Trophoblast cell (in vitro differentiated cells and primary cell): ENCODE results near the gene SENP3.

ENCODE experiments used
- DNase-seq, 2 donors: peaks; one replicate each; pipeline ENCODE4 v3.0.0-alpha.2; 2016
- H2AFZ ChIP-seq: 2 replicates; pipeline ENCODE4 v1.6.1; 2013; ENCODE audit warnings: low read length, moderate library complexity, mild to moderate bottlenecking; ENCODE audit not compliant: insufficient read depth, poor library complexity
- H2AK5ac ChIP-seq: 2 replicates; pipeline ENCODE4 v1.6.1; 2013; ENCODE audit warnings: mild to moderate bottlenecking, low read length
- H2BK120ac ChIP-seq: 2 replicates; pipeline ENCODE4 v1.6.1; 2013; ENCODE audit warnings: low read length, mild to moderate bottlenecking, moderate library complexity; ENCODE audit not compliant: insufficient read depth, poor library complexity
- H2BK12ac ChIP-seq: 2 replicates; pipeline ENCODE4 v1.6.1; 2013; ENCODE audit warnings: mild to moderate bottlenecking, low read length, moderate library complexity
- H2BK5ac ChIP-seq: 2 replicates; pipeline ENCODE4 v1.6.1; 2013; ENCODE audit warnings: low read length, low read depth, moderate library complexity, mild to moderate bottlenecking; ENCODE audit not compliant: poor library complexity
- H3K14ac ChIP-seq: 2 replicates; pipeline ENCODE4 v1.6.1; 2013; ENCODE audit warnings: mild to moderate bottlenecking, low read length
- H3K18ac ChIP-seq: 2 replicates; pipeline ENCODE4 v1.6.1; 2013; ENCODE audit warnings: mild to moderate bottlenecking, low read length
- H3K23ac ChIP-seq: 2 replicates; pipeline ENCODE4 v1.6.1; 2013; ENCODE audit warnings: low read length
- H3K27ac ChIP-seq: 2 replicates; pipeline ENCODE4 v1.5.1; 2013; ENCODE audit warnings: low read depth, mild to moderate bottlenecking, inconsistent platforms, low read length, moderate library complexity
- H3K27me3 ChIP-seq: 2 replicates; pipeline ENCODE4 v1.6.1; 2013; ENCODE audit warnings: inconsistent platforms, mild to moderate bottlenecking, low read length, moderate library complexity; ENCODE audit not compliant: insufficient read depth
- H3K36me3 ChIP-seq, 2 experiments: 1 replicate in 1 of 2; 2 replicates in 1 of 2; pipeline ENCODE4 v1.6.1; 2013; ENCODE audit warnings: low read length in 2 of 2, mild to moderate bottlenecking in 2 of 2, moderate library complexity in 1 of 2; ENCODE audit not compliant: insufficient read depth in 2 of 2, control insufficient read depth in 1 of 2
- H3K4ac ChIP-seq: 2 replicates; pipeline ENCODE4 v1.6.1; 2013; ENCODE audit warnings: low read depth, mild to moderate bottlenecking, low read length, moderate library complexity
- H3K4me1 ChIP-seq, 2 experiments: 1 replicate in 1 of 2; 2 replicates in 1 of 2; pipeline ENCODE4 v1.6.1; 2013; ENCODE audit warnings: low read length in 2 of 2, mild to moderate bottlenecking in 2 of 2, moderate library complexity in 1 of 2; ENCODE audit not compliant: insufficient read depth in 2 of 2, control insufficient read depth in 1 of 2
- H3K4me2 ChIP-seq: 2 replicates; pipeline ENCODE4 v1.6.1; 2013; ENCODE audit warnings: inconsistent platforms, mild to moderate bottlenecking, low read length, moderate library complexity
- H3K4me3 ChIP-seq: 2 replicates; pipeline ENCODE4 v1.5.1; 2013; ENCODE audit warnings: mild to moderate bottlenecking, low read depth, low read length, inconsistent platforms
- H3K79me1 ChIP-seq: one replicate; pipeline ENCODE4 v1.6.1; 2013; ENCODE audit warnings: low read length
- H3K79me2 ChIP-seq: 2 replicates; pipeline ENCODE4 v1.6.1; 2013; ENCODE audit warnings: low read length, mild to moderate bottlenecking; ENCODE audit not compliant: control insufficient read depth, insufficient read depth, poor library complexity
- H3K9ac ChIP-seq: 2 replicates; pipeline ENCODE4 v1.6.1; 2013; ENCODE audit warnings: mild to moderate bottlenecking, low read length
- H3K9me3 ChIP-seq: 2 replicates; pipeline ENCODE4 v1.6.1; 2013; ENCODE audit warnings: low read depth, mild to moderate bottlenecking, control low read depth, inconsistent platforms, low read length; ENCODE audit not compliant: insufficient read depth
- H4K12ac ChIP-seq: 2 replicates; pipeline ENCODE4 v1.6.1; 2013; ENCODE audit warnings: low read depth, mild to moderate bottlenecking, low read length, moderate library complexity
- H4K8ac ChIP-seq: 2 replicates; pipeline ENCODE4 v1.6.1; 2013; ENCODE audit warnings: low read depth, mild to moderate bottlenecking, low read length, moderate library complexity
- H4K91ac ChIP-seq: one replicate; pipeline ENCODE4 v1.6.1; 2013; ENCODE audit warnings: low read depth, mild to moderate bottlenecking, low read length, moderate library complexity
- WGBS: extraction: QIAGEN DNeasy Blood & Tissue Kit; methylation state at CpG from one replicate; pipeline ENCODE4 v1.1.7; 2013; ENCODE audit warnings: missing lambda C conversion rate; ENCODE audit not compliant: insufficient read length, insufficient coverage; ENCODE audit errors: extremely low coverage; 5-methylcytosine and 5-hydroxymethylcytosine counted together

Gene SENP3

GRCh38 chr17:7588553-7589203 lies 27.0 kb downstream of the SENP3 start:
- Histone ChIP-seq H2BK12ac (peak overlapping the region; percentile 61), H3K4me2 (peak overlapping the region; percentile 85), H3K79me2 (peaks cover 8% of the 10 kb centered on the region), H3K36me3 (peaks cover 47 to 54% of the 10 kb centered on the region in 2 experiments), H3K14ac (peak overlapping the region; percentile 38), H3K4me1 (peaks cover 35 to 36% of the 10 kb centered on the region in 2 experiments), H3K9ac (peak overlapping the region; percentile 11), H3K27ac (no peak overlapping the region), H3K79me1 (peaks cover 15% of the 10 kb centered on the region), H3K9me3 (peaks cover 4% of the 10 kb centered on the region), H2AK5ac (peak overlapping the region; percentile 32), H4K8ac (peak overlapping the region; percentile 54), H3K23ac (no peak overlapping the region), H2AFZ (peak overlapping the region; percentile 50), H3K27me3 (no peaks in the 10 kb centered on the region), H2BK5ac (peak overlapping the region; percentile 38), H2BK120ac (no peak overlapping the region), H4K91ac (peak overlapping the region; percentile 65), H3K4ac (peak overlapping the region; percentile 9), H3K4me3 (peak overlapping the region; percentile 38), H4K12ac (peak overlapping the region; percentile 27), H3K18ac (peak overlapping the region; percentile 77)
- DNase-seq = no peak
- WGBS = no CpG with 5 or more reads among the region's 30 CpGs

- Histone ChIP-seq H4K91ac (peak overlapping the region; percentile 65), H3K4me2 (peak overlapping the region; percentile 85), H3K79me2 (peaks cover 6% of the 10 kb centered on the region), H3K27ac (peak overlapping the region; percentile 81), H4K12ac (no peak overlapping the region), H3K27me3 (no peaks in the 10 kb centered on the region), H2AK5ac (peak overlapping the region; percentile 86), H3K23ac (no peak overlapping the region), H3K36me3 (peaks cover 49 to 59% of the 10 kb centered on the region in 2 experiments), H3K14ac (peak overlapping the region; percentile 55), H2AFZ (peak overlapping the region; percentile 50), H3K4me3 (peak overlapping the region; percentile 68), H2BK120ac (peak overlapping the region; percentile 75), H2BK12ac (peak overlapping the region; percentile 41), H3K9ac (peak overlapping the region; percentile 80), H3K9me3 (peaks cover 4% of the 10 kb centered on the region), H3K4me1 (peaks cover 33 to 34% of the 10 kb centered on the region in 2 experiments), H3K18ac (peak overlapping the region; percentile 77), H3K4ac (peak overlapping the region; percentile 24), H3K79me1 (peaks cover 10% of the 10 kb centered on the region), H2BK5ac (peak overlapping the region; percentile 42), H4K8ac (peak overlapping the region; percentile 57)
- no CpG with 5 or more reads among the region's 56 CpGs for WGBS
- peak; percentile 72 to 85 for DNase-seq
Measured at GRCh38 chr17:7589204-7589868, 27.6 kb downstream of the SENP3 start.

- peaks cover 4% of the 10 kb centered on the region for H3K79me2 ChIP-seq
- peak within 1 kb of the TSS; percentile 55 for H3K14ac ChIP-seq
- peak within 1 kb of the TSS; percentile 80 for H3K9ac ChIP-seq
- H2BK12ac ChIP-seq = peak within 1 kb of the TSS; percentile 41
- H3K27ac ChIP-seq = peak within 1 kb of the TSS; percentile 81
- H4K91ac ChIP-seq = peak within 1 kb of the TSS; percentile 65
- peak; percentile 69 to 82 for DNase-seq
- no peak within 1 kb of the TSS for H3K23ac ChIP-seq
- peaks cover 4% of the 10 kb centered on the region for H3K9me3 ChIP-seq
- H4K12ac ChIP-seq = peak within 1 kb of the TSS; percentile 27
- peaks cover 30 to 31% of the 10 kb centered on the region in 2 experiments for H3K4me1 ChIP-seq
- H3K4me2 ChIP-seq = peak within 1 kb of the TSS; percentile 85
- H3K18ac ChIP-seq = peak within 1 kb of the TSS; percentile 77
- H3K36me3 ChIP-seq = peaks cover 56 to 65% of the 10 kb centered on the region in 2 experiments
- peaks cover 8% of the 10 kb centered on the region for H3K79me1 ChIP-seq
- H2BK120ac ChIP-seq = peak within 1 kb of the TSS; percentile 75
- H2AFZ ChIP-seq = peak within 1 kb of the TSS; percentile 50
- H2BK5ac ChIP-seq = peak within 1 kb of the TSS; percentile 55
- no CpG with 5 or more reads among the region's 24 CpGs for WGBS
- H3K4ac ChIP-seq = peak within 1 kb of the TSS; percentile 24
- H4K8ac ChIP-seq = peak within 1 kb of the TSS; percentile 57
- peak within 1 kb of the TSS; percentile 86 for H2AK5ac ChIP-seq
- no peaks in the 10 kb centered on the region for H3K27me3 ChIP-seq
- H3K4me3 ChIP-seq = peak within 1 kb of the TSS; percentile 68
Measured at GRCh38 chr17:7589891-7590691, 28.4 kb downstream of the SENP3 start, which contains the start of gene SOX15. TSS of gene SOX15 (minus strand) at chr17:7590094. CDS start at chr17:7589676, 418 bp downstream.

GRCh38 chr17:7590743-7591142 lies 29.0 kb downstream of the SENP3 start:
- DNase-seq = no peak
- Histone ChIP-seq H3K14ac (peak overlapping the region; percentile 51), H4K91ac (peak overlapping the region; percentile 58), H2BK5ac (peak overlapping the region; percentile 55), H3K9me3 (peaks cover 4% of the 10 kb centered on the region), H3K4me2 (peak overlapping the region; percentile 85), H3K79me2 (peaks cover 4% of the 10 kb centered on the region), H2BK12ac (peak overlapping the region; percentile 6), H3K79me1 (peaks cover 8% of the 10 kb centered on the region), H3K27ac (peak overlapping the region; percentile 81), H2BK120ac (peak overlapping the region; percentile 29), H3K27me3 (no peaks in the 10 kb centered on the region), H3K23ac (no peak overlapping the region), H2AFZ (no peak overlapping the region), H3K18ac (no peak overlapping the region), H3K4me1 (peaks cover 30 to 31% of the 10 kb centered on the region in 2 experiments), H3K4ac (no peak overlapping the region), H4K8ac (no peak overlapping the region), H3K9ac (no peak overlapping the region), H2AK5ac (no peak overlapping the region), H3K4me3 (no peak overlapping the region), H3K36me3 (peaks cover 62 to 70% of the 10 kb centered on the region in 2 experiments), H4K12ac (no peak overlapping the region)
- no CpG with 5 or more reads among the region's 4 CpGs for WGBS
